ENCODE measurements around the gene FBXL7. TPM values are rescaled to one million over a fixed set of nuclear protein-coding genes. Genes with fewer than 3 reads are reported as not detected.

The FBXL7 gene
- total and polyA plus RNA-seq, 2 donors (not counting 1 experiment from before 2014, with no cell fraction given) = 6.4 to 12.9 TPM

DNA sequence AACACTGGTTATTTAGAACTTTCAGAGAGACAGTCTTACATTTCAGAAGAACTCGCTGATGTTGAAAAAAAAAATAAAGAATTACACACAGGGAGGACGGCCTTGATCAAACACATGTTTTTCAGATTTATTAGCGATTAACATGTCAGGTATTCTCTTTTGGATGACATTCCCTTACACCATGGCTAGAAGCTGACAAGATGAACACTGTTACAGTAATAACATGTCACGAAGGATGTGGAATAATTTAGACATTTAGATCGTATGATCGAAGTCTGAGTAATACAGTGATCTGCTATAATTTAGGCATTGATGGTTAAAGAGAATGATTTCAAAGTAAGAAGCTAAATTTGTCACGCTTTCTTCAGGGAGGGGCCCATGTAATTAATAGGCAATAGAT is 24.6 kb upstream of the FBXL7 start:
- no peaks in the 10 kb centered on the region for H3K79me2 ChIP-seq (ENCODE audit: control insufficient read depth, insufficient read depth, low read length)
- H3K4me1 ChIP-seq (ENCODE audit: control insufficient read depth, extremely low read depth, insufficient read depth, low read length) = no peaks in the 10 kb centered on the region
- no peak for DNase-seq (ENCODE audit: low read depth in 2 of 2)
- TF ChIP-seq EZH2 (IDR thresholded peaks at IDR 0.05; ENCODE audit: low read length, missing control alignments) = no peak
- TF ChIP-seq, protein P1, sequence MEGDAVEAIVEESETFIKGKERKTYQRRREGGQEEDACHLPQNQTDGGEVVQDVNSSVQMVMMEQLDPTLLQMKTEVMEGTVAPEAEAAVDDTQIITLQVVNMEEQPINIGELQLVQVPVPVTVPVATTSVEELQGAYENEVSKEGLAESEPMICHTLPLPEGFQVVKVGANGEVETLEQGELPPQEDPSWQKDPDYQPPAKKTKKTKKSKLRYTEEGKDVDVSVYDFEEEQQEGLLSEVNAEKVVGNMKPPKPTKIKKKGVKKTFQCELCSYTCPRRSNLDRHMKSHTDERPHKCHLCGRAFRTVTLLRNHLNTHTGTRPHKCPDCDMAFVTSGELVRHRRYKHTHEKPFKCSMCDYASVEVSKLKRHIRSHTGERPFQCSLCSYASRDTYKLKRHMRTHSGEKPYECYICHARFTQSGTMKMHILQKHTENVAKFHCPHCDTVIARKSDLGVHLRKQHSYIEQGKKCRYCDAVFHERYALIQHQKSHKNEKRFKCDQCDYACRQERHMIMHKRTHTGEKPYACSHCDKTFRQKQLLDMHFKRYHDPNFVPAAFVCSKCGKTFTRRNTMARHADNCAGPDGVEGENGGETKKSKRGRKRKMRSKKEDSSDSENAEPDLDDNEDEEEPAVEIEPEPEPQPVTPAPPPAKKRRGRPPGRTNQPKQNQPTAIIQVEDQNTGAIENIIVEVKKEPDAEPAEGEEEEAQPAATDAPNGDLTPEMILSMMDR (conservative IDR thresholded peaks at IDR 0.05 in 1 of 2, IDR thresholded peaks at IDR 0.05 in 1 of 2; ENCODE audit: low read depth in 1 of 2, low read length in 2 of 2) = no peak
- H3K4me2 ChIP-seq (ENCODE audit: extremely low read depth, insufficient read depth, low read length) = no peak overlapping the region
- H3K27ac ChIP-seq (ENCODE audit: insufficient read depth, low read length) = no peak overlapping the region
- H4K20me1 ChIP-seq (ENCODE audit: control insufficient read depth, extremely low read depth, insufficient read depth, low read length) = no peaks in the 10 kb centered on the region
- H3K9me3 ChIP-seq (ENCODE audit: control insufficient read depth, insufficient read depth, low read depth, low read length) = no peaks in the 10 kb centered on the region
- no peak overlapping the region for H3K4me3 ChIP-seq (replicated peaks in 1 of 4; ENCODE audit: control extremely low read depth in 1 of 4, insufficient read depth in 1 of 4, low read depth in 3 of 4, low read length in 4 of 4)
- peaks cover 2% of the 10 kb centered on the region for H3K27me3 ChIP-seq (ENCODE audit: control insufficient read depth, insufficient read depth, low read length)
- H3K9ac ChIP-seq (ENCODE audit: insufficient read depth, low read length) = no peak overlapping the region
- H3K36me3 ChIP-seq (ENCODE audit: control insufficient read depth, insufficient read depth, low read length) = no peaks in the 10 kb centered on the region
- no peak overlapping the region for H2AFZ ChIP-seq (ENCODE audit: low read length)

GRCh38 chr5:15476977-15477376 is 23.0 kb upstream of the FBXL7 start:
- no peak overlapping the region for H3K4me2 ChIP-seq (ENCODE audit: extremely low read depth, insufficient read depth, low read length)
- TF ChIP-seq EZH2 (IDR thresholded peaks at IDR 0.05; ENCODE audit: low read length, missing control alignments) = no peak
- TF ChIP-seq, protein P1 (conservative IDR thresholded peaks at IDR 0.05 in 1 of 2, IDR thresholded peaks at IDR 0.05 in 1 of 2; ENCODE audit: low read depth in 1 of 2, low read length in 2 of 2) = no peak
- no peaks in the 10 kb centered on the region for H3K4me1 ChIP-seq (ENCODE audit: control insufficient read depth, extremely low read depth, insufficient read depth, low read length)
- H3K27me3 ChIP-seq (ENCODE audit: control insufficient read depth, insufficient read depth, low read length) = peaks cover 2% of the 10 kb centered on the region
- no peak for DNase-seq (ENCODE audit: low read depth in 2 of 2)
- no peaks in the 10 kb centered on the region for H3K79me2 ChIP-seq (ENCODE audit: control insufficient read depth, insufficient read depth, low read length)
- H3K27ac ChIP-seq (ENCODE audit: insufficient read depth, low read length) = no peak overlapping the region
- no peak overlapping the region for H3K9ac ChIP-seq (ENCODE audit: insufficient read depth, low read length)
- no peaks in the 10 kb centered on the region for H4K20me1 ChIP-seq (ENCODE audit: control insufficient read depth, extremely low read depth, insufficient read depth, low read length)
- H3K36me3 ChIP-seq (ENCODE audit: control insufficient read depth, insufficient read depth, low read length) = no peaks in the 10 kb centered on the region
- no peak overlapping the region for H3K4me3 ChIP-seq (replicated peaks in 1 of 4; ENCODE audit: control extremely low read depth in 1 of 4, insufficient read depth in 1 of 4, low read depth in 3 of 4, low read length in 4 of 4)
- H2AFZ ChIP-seq (ENCODE audit: low read length) = no peak overlapping the region
- no peaks in the 10 kb centered on the region for H3K9me3 ChIP-seq (ENCODE audit: control insufficient read depth, insufficient read depth, low read depth, low read length)

- Histone ChIP-seq H3K4me1 (ENCODE audit: control insufficient read depth, extremely low read depth, insufficient read depth, low read length) (no peaks in the 10 kb centered on the region), H3K27ac (ENCODE audit: insufficient read depth, low read length) (no peak overlapping the region), H3K36me3 (ENCODE audit: control insufficient read depth, insufficient read depth, low read length) (no peaks in the 10 kb centered on the region), H3K9me3 (ENCODE audit: control insufficient read depth, insufficient read depth, low read depth, low read length) (no peaks in the 10 kb centered on the region), H3K27me3 (ENCODE audit: control insufficient read depth, insufficient read depth, low read length) (peaks cover 5% of the 10 kb centered on the region), H3K4me2 (ENCODE audit: extremely low read depth, insufficient read depth, low read length) (no peak overlapping the region), H3K79me2 (ENCODE audit: control insufficient read depth, insufficient read depth, low read length) (no peaks in the 10 kb centered on the region), H3K4me3 (replicated peaks in 1 of 4; ENCODE audit: control extremely low read depth in 1 of 4, insufficient read depth in 1 of 4, low read depth in 3 of 4, low read length in 4 of 4) (no peak overlapping the region), H2AFZ (ENCODE audit: low read length) (no peak overlapping the region), H3K9ac (ENCODE audit: insufficient read depth, low read length) (no peak overlapping the region), H4K20me1 (ENCODE audit: control insufficient read depth, extremely low read depth, insufficient read depth, low read length) (no peaks in the 10 kb centered on the region)
- no peak for TF ChIP-seq EZH2 (IDR thresholded peaks at IDR 0.05; ENCODE audit: low read length, missing control alignments)
- TF ChIP-seq, protein P1 (conservative IDR thresholded peaks at IDR 0.05 in 1 of 2, IDR thresholded peaks at IDR 0.05 in 1 of 2; ENCODE audit: low read depth in 1 of 2, low read length in 2 of 2) = no peak
- DNase-seq (ENCODE audit: low read depth in 2 of 2) = no peak
These were observed 19.5 kb upstream of the FBXL7 start for GRCh38 chr5:15480436-15480835.

Data from fibroblast of lung (primary cell).